Fibroblast of pulmonary artery (primary cell): ENCODE results near the gene TNNT3.
"Not testable (repeated sequence)": the region's sequence is repeated elsewhere in the genome, so short reads cannot be mapped to it uniquely, and the experiment has no call there.

Experiments used
- DNase-seq: peaks from one replicate; pipeline ENCODE4 v3.0.0-alpha.2; 2010; ENCODE audit warnings: low read depth
- H3K4me3 ChIP-seq: replicated peaks from 2 replicates; pipeline ENCODE4 v1.5.1; 2011; ENCODE audit warnings: low read depth, mild to moderate bottlenecking, control low read depth, low read length, moderate library complexity
- CTCF ChIP-seq: IDR thresholded peaks from 2 replicates; pipeline ENCODE4 v1.5.1; 2011; ENCODE audit warnings: mild to moderate bottlenecking, control low read depth, low read length, inconsistent platforms; ENCODE audit errors: missing control alignments

TNNT3 gene

GRCh38 chr11:1875093-1875850, 44.2 kb upstream of the TNNT3 start:
- no peak for DNase-seq
- H3K4me3 ChIP-seq: no peak overlapping the region
- no peak for TF ChIP-seq CTCF

- not testable (repeated sequence) for DNase-seq
Measured at GRCh38 chr11:1875851-1876301, 43.6 kb upstream of the TNNT3 start.

GRCh38 chr11:1876361-1877063, 43.0 kb upstream of the TNNT3 start:
- peak overlapping the region; percentile 10 for H3K4me3 ChIP-seq
- DNase-seq: peak; percentile 73
- TF ChIP-seq CTCF: peak; percentile 77

More at GRCh38 chr11:1875851-1876301, 43.6 kb upstream of the TNNT3 start:
- not testable (repeated sequence) for H3K4me3 ChIP-seq

- no peak overlapping the region for H3K4me3 ChIP-seq
- peak; percentile 75 for DNase-seq
- no peak for TF ChIP-seq CTCF
Measured at GRCh38 chr11:1877211-1878136, 42.0 kb upstream of the TNNT3 start.

GRCh38 chr11:1878137-1879031, 41.1 kb upstream of the TNNT3 start:
- H3K4me3 ChIP-seq: no peak overlapping the region
- DNase-seq: no peak
- TF ChIP-seq CTCF: no peak

GRCh38 chr11:1879342-1879940, 40.1 kb upstream of the TNNT3 start:
- H3K4me3 ChIP-seq: no peak overlapping the region
- no peak for DNase-seq
- no peak for TF ChIP-seq CTCF
